Fibroblast of pulmonary artery (primary cell): ENCODE data around the gene DDX50.

Experiments used
- DNase-seq: peaks from one replicate; pipeline ENCODE4 v3.0.0-alpha.2; 2010; ENCODE audit warnings: low read depth
- H3K4me3 ChIP-seq: replicated peaks from 2 replicates; pipeline ENCODE4 v1.5.1; 2011; ENCODE audit warnings: low read depth, mild to moderate bottlenecking, control low read depth, low read length, moderate library complexity
- CTCF ChIP-seq: IDR thresholded peaks from 2 replicates; pipeline ENCODE4 v1.5.1; 2011; ENCODE audit warnings: mild to moderate bottlenecking, control low read depth, low read length, inconsistent platforms; ENCODE audit errors: missing control alignments

The DDX50 gene

GRCh38 chr10:68870061-68870460, 31.1 kb upstream of the DDX50 start:
- H3K4me3 ChIP-seq = no peak overlapping the region
- no peak for TF ChIP-seq CTCF
- no peak for DNase-seq

- no peak for DNase-seq
- no peak for TF ChIP-seq CTCF
These were observed 30.5 kb upstream of the DDX50 start for GRCh38 chr10:68870545-68871104.

GRCh38 chr10:68871105-68871711, 29.9 kb upstream of the DDX50 start:
- TF ChIP-seq CTCF = no peak
- peak; percentile 45 for DNase-seq
- no peak overlapping the region for H3K4me3 ChIP-seq

More at GRCh38 chr10:68870545-68871104, 30.5 kb upstream of the DDX50 start:
- no peak overlapping the region for H3K4me3 ChIP-seq

GRCh38 chr10:68871731-68872342, 29.3 kb upstream of the DDX50 start:
- peak; percentile 56 for DNase-seq
- H3K4me3 ChIP-seq = no peak overlapping the region
- no peak for TF ChIP-seq CTCF

- DNase-seq = no peak
- TF ChIP-seq CTCF = no peak
- H3K4me3 ChIP-seq = no peak overlapping the region
These were observed 24.6 kb upstream of the DDX50 start for GRCh38 chr10:68876246-68877138.

GRCh38 chr10:68877482-68878110, 23.5 kb upstream of the DDX50 start:
- H3K4me3 ChIP-seq = no peak overlapping the region
- TF ChIP-seq CTCF = no peak
- DNase-seq = no peak
